CD8-positive, alpha-beta memory T cell (primary cell): ENCODE measurements around the gene KCND3. TPM values are rescaled to one million over a fixed set of nuclear protein-coding genes. Genes with fewer than 3 reads are reported as not detected.
A peak's percentile ranks its signal among the peaks of the same experiment; 100 is the strongest.

Source experiments
- CTCF ChIA-PET: fragments of 350-600 bp; sonication (Branson Sonifier 250); formaldehyde crosslinking; loops from one replicate; lab custom pipeline; 2021; ENCODE audit warnings: antibody characterized with exemption; lab: Charles Lee
- POLR2A ChIA-PET: fragments of 350-600 bp; sonication (Branson Sonifier 250); formaldehyde crosslinking; loops from one replicate; lab custom pipeline; 2021; ENCODE audit warnings: antibody characterized with exemption; lab: Charles Lee
- DNase-seq, 5 donors: peaks; one replicate each; pipeline versions ENCODE4 v3.0.0 to v3.0.0-alpha.2; 2020 to 2022; ENCODE audit warnings: mixed read lengths in 1 of 5
- H3K27ac ChIP-seq: one replicate; pipeline ENCODE4 v1.7.0; 2013; ENCODE audit warnings: low read depth, mild to moderate bottlenecking, low read length, moderate library complexity
- H3K27me3 ChIP-seq: 2 replicates; pipeline ENCODE4 v1.7.0; 2013; ENCODE audit warnings: low read length, mild to moderate bottlenecking; ENCODE audit not compliant: insufficient read depth, poor library complexity, severe bottlenecking
- H3K36me3 ChIP-seq: 2 replicates; pipeline ENCODE4 v1.7.0; 2013; ENCODE audit warnings: mild to moderate bottlenecking, low read length, moderate library complexity; ENCODE audit not compliant: insufficient read depth
- H3K4me1 ChIP-seq: 2 replicates; pipeline ENCODE4 v1.7.0; 2013; ENCODE audit warnings: mild to moderate bottlenecking, low read length, moderate library complexity; ENCODE audit not compliant: insufficient read depth
- H3K4me3 ChIP-seq: 2 replicates; pipeline ENCODE4 v1.7.0; 2013; ENCODE audit warnings: mild to moderate bottlenecking, low read length
- H3K9me3 ChIP-seq: 2 replicates; pipeline ENCODE4 v1.7.0; 2013; ENCODE audit warnings: mild to moderate bottlenecking, low read length
- H3K27ac Mint-ChIP-seq, 8 donors: one replicate each; pipeline ENCODE4 v1.8.0; 2020 to 2021; ENCODE audit warnings: mixed read lengths in 8 of 8, mild to moderate bottlenecking in 6 of 8, inconsistent platforms in 3 of 8, moderate library complexity in 3 of 8
- H3K27me3 Mint-ChIP-seq, 2 donors: one replicate each; pipeline ENCODE4 v1.8.0; 2020 to 2021; ENCODE audit warnings: mixed read lengths in 2 of 2, mild to moderate bottlenecking in 1 of 2, moderate library complexity in 1 of 2
- H3K36me3 Mint-ChIP-seq, 3 donors: one replicate each; pipeline ENCODE4 v1.8.0; 2020 to 2021; ENCODE audit warnings: mixed read lengths in 3 of 3, inconsistent platforms in 1 of 3, mild to moderate bottlenecking in 1 of 3
- H3K4me1 Mint-ChIP-seq, 3 donors: one replicate each; pipeline ENCODE4 v1.8.0; 2020 to 2021; ENCODE audit warnings: mixed read lengths in 3 of 3, inconsistent platforms in 1 of 3, mild to moderate bottlenecking in 1 of 3
- H3K4me3 Mint-ChIP-seq, 7 donors: one replicate each; pipeline ENCODE4 v1.8.0; 2020 to 2021; ENCODE audit warnings: mixed read lengths in 7 of 7, mild to moderate bottlenecking in 6 of 7, moderate library complexity in 4 of 7, inconsistent platforms in 2 of 7
- H3K9me3 Mint-ChIP-seq, 5 donors: one replicate each; pipeline ENCODE4 v1.8.0; 2020 to 2022; ENCODE audit warnings: mixed read lengths in 5 of 5, mild to moderate bottlenecking in 3 of 5, moderate library complexity in 2 of 5, inconsistent platforms in 1 of 5
- polyA plus RNA-seq: library from polyadenylated mRNA; unstranded; fragments of 300-500 nt; fragmentation: Illumina TruSeq; gene quantifications from one replicate; pipeline ENCODE4 v1.2.3, GENCODE V29; 2021
- total RNA-seq, 2 experiments: library from RNA; stranded (reverse); gene quantifications; one replicate each; pipeline ENCODE4 v1.2.3, GENCODE V29; 2021

The KCND3 gene
- total and polyA plus RNA-seq, 3 experiments from 2014 or later, result not detected

- Mint-ChIP-seq H3K4me1 (no peaks in the 10 kb centered on the region), H3K27me3 (peaks cover 6 to 50% of the 10 kb centered on the region in 2 donors), H3K36me3 (no peaks in the 10 kb centered on the region), H3K27ac (no peak overlapping the region), H3K4me3 (no peak overlapping the region), H3K9me3 (no peaks in the 10 kb centered on the region)
- Histone ChIP-seq H3K36me3 (no peaks in the 10 kb centered on the region), H3K4me1 (no peaks in the 10 kb centered on the region), H3K9me3 (no peaks in the 10 kb centered on the region), H3K27me3 (no peaks in the 10 kb centered on the region), H3K27ac (no peak overlapping the region), H3K4me3 (no peak overlapping the region)
- no peak for DNase-seq
- ChIA-PET POLR2A (no interaction called here), CTCF (no interaction called here)
These were observed 69.0 kb downstream of the KCND3 start for GRCh38 chr1:111920221-111921024.

GRCh38 chr1:111911776-111912515 lies 77.5 kb downstream of the KCND3 start:
- H3K36me3 Mint-ChIP-seq, result no peaks in the 10 kb centered on the region
- H3K27ac Mint-ChIP-seq, result no peak overlapping the region
- Histone ChIP-seq H3K4me1 (no peaks in the 10 kb centered on the region), H3K27me3 (peaks cover 8% of the 10 kb centered on the region), H3K4me3 (no peak overlapping the region), H3K27ac (no peak overlapping the region), H3K36me3 (no peaks in the 10 kb centered on the region), H3K9me3 (no peaks in the 10 kb centered on the region)
- no peak overlapping the region for H3K4me3 Mint-ChIP-seq
- peaks cover 0 to 15% (median 4%) of the 10 kb centered on the region in 5 donors for H3K9me3 Mint-ChIP-seq
- CTCF ChIA-PET, result no interaction called here
- DNase-seq, result no peak
- POLR2A ChIA-PET, result no interaction called here
- peaks cover 16 to 66% of the 10 kb centered on the region in 2 donors for H3K27me3 Mint-ChIP-seq
- H3K4me1 Mint-ChIP-seq, result no peaks in the 10 kb centered on the region

- POLR2A ChIA-PET, result no interaction called here
- peaks cover 0 to 15% (median 4%) of the 10 kb centered on the region in 5 donors for H3K9me3 Mint-ChIP-seq
- CTCF ChIA-PET, result no interaction called here
- Histone ChIP-seq H3K36me3 (no peaks in the 10 kb centered on the region), H3K27me3 (peaks cover 8% of the 10 kb centered on the region), H3K4me3 (no peak overlapping the region), H3K27ac (no peak overlapping the region), H3K9me3 (no peaks in the 10 kb centered on the region), H3K4me1 (no peaks in the 10 kb centered on the region)
- DNase-seq, result no peak
- no peak overlapping the region for H3K27ac Mint-ChIP-seq
- H3K27me3 Mint-ChIP-seq, result peaks cover 16 to 72% of the 10 kb centered on the region in 2 donors
- H3K4me1 Mint-ChIP-seq, result no peaks in the 10 kb centered on the region
- H3K4me3 Mint-ChIP-seq, result no peak overlapping the region
- no peaks in the 10 kb centered on the region for H3K36me3 Mint-ChIP-seq
These were observed 78.4 kb downstream of the KCND3 start for GRCh38 chr1:111911061-111911460.

- no peaks in the 10 kb centered on the region for H3K36me3 ChIP-seq
- Mint-ChIP-seq H3K4me3 (peak overlapping the region in 1 of 7 donors; percentile 27), H3K9me3 (peaks cover 0 to 5% (median 0%) of the 10 kb centered on the region in 5 donors), H3K27me3 (peaks cover 12 to 73% of the 10 kb centered on the region in 2 donors), H3K36me3 (no peaks in the 10 kb centered on the region), H3K27ac (no peak overlapping the region), H3K4me1 (peaks cover 0 to 6% (median 0%) of the 10 kb centered on the region in 3 donors)
- no peaks in the 10 kb centered on the region for H3K4me1 ChIP-seq
- H3K9me3 ChIP-seq, result no peaks in the 10 kb centered on the region
- ChIA-PET POLR2A (no interaction called here), CTCF (no interaction called here)
- no peak overlapping the region for H3K4me3 ChIP-seq
- DNase-seq, result no peak
- no peak overlapping the region for H3K27ac ChIP-seq
- H3K27me3 ChIP-seq, result peaks cover 8% of the 10 kb centered on the region
These were observed 80.4 kb downstream of the KCND3 start for GRCh38 chr1:111909030-111909429.

- H3K27ac ChIP-seq, result no peak overlapping the region
- no peaks in the 10 kb centered on the region for H3K9me3 Mint-ChIP-seq
- no peaks in the 10 kb centered on the region for H3K36me3 Mint-ChIP-seq
- H3K4me1 Mint-ChIP-seq, result peaks cover 0 to 6% (median 0%) of the 10 kb centered on the region in 3 donors
- H3K36me3 ChIP-seq, result no peaks in the 10 kb centered on the region
- POLR2A ChIA-PET, result no interaction called here
- no peak overlapping the region for H3K4me3 Mint-ChIP-seq
- CTCF ChIA-PET, result no interaction called here
- H3K27me3 Mint-ChIP-seq, result peaks cover 12 to 65% of the 10 kb centered on the region in 2 donors
- H3K4me3 ChIP-seq, result no peak overlapping the region
- H3K27me3 ChIP-seq, result peaks cover 8% of the 10 kb centered on the region
- H3K27ac Mint-ChIP-seq, result no peak overlapping the region
- no peak for DNase-seq
- H3K9me3 ChIP-seq, result no peaks in the 10 kb centered on the region
- no peaks in the 10 kb centered on the region for H3K4me1 ChIP-seq
These were observed 81.4 kb downstream of the KCND3 start for GRCh38 chr1:111908011-111908621.

GRCh38 chr1:111907321-111907720 lies 82.1 kb downstream of the KCND3 start:
- peaks cover 12 to 63% of the 10 kb centered on the region in 2 donors for H3K27me3 Mint-ChIP-seq
- Histone ChIP-seq H3K27me3 (peaks cover 8% of the 10 kb centered on the region), H3K4me3 (no peak overlapping the region), H3K27ac (no peak overlapping the region), H3K36me3 (no peaks in the 10 kb centered on the region), H3K9me3 (no peaks in the 10 kb centered on the region), H3K4me1 (no peaks in the 10 kb centered on the region)
- ChIA-PET CTCF (no interaction called here), POLR2A (no interaction called here)
- peaks cover 0 to 6% (median 0%) of the 10 kb centered on the region in 3 donors for H3K4me1 Mint-ChIP-seq
- H3K27ac Mint-ChIP-seq, result peak overlapping the region in 1 of 8 donors; percentile 29
- no peak for DNase-seq
- no peaks in the 10 kb centered on the region for H3K36me3 Mint-ChIP-seq
- no peak overlapping the region for H3K4me3 Mint-ChIP-seq
- no peaks in the 10 kb centered on the region for H3K9me3 Mint-ChIP-seq

GRCh38 chr1:111906816-111907215 lies 82.7 kb downstream of the KCND3 start:
- ChIA-PET POLR2A (no interaction called here), CTCF (no interaction called here)
- H3K9me3 ChIP-seq, result no peaks in the 10 kb centered on the region
- H3K4me1 ChIP-seq, result no peaks in the 10 kb centered on the region
- H3K4me3 ChIP-seq, result no peak overlapping the region
- peaks cover 8% of the 10 kb centered on the region for H3K27me3 ChIP-seq
- Mint-ChIP-seq H3K4me3 (no peak overlapping the region), H3K9me3 (no peaks in the 10 kb centered on the region), H3K27me3 (peaks cover 12 to 60% of the 10 kb centered on the region in 2 donors), H3K27ac (no peak overlapping the region), H3K4me1 (peaks cover 0 to 6% (median 0%) of the 10 kb centered on the region in 3 donors), H3K36me3 (no peaks in the 10 kb centered on the region)
- no peak overlapping the region for H3K27ac ChIP-seq
- no peak for DNase-seq
- no peaks in the 10 kb centered on the region for H3K36me3 ChIP-seq

GRCh38 chr1:111906111-111906510 lies 83.4 kb downstream of the KCND3 start:
- Histone ChIP-seq H3K4me3 (no peak overlapping the region), H3K36me3 (no peaks in the 10 kb centered on the region), H3K9me3 (no peaks in the 10 kb centered on the region), H3K27ac (no peak overlapping the region), H3K4me1 (no peaks in the 10 kb centered on the region), H3K27me3 (peaks cover 8% of the 10 kb centered on the region)
- Mint-ChIP-seq H3K27me3 (peaks cover 12 to 55% of the 10 kb centered on the region in 2 donors), H3K36me3 (no peaks in the 10 kb centered on the region), H3K27ac (no peak overlapping the region), H3K9me3 (no peaks in the 10 kb centered on the region), H3K4me1 (peaks cover 0 to 6% (median 0%) of the 10 kb centered on the region in 3 donors), H3K4me3 (no peak overlapping the region)
- POLR2A ChIA-PET, result no interaction called here
- CTCF ChIA-PET, result no interaction called here
- no peak for DNase-seq
